Measurements from ENCODE around the gene FAAH. TPM values are rescaled to one million over a fixed set of nuclear protein-coding genes. Genes with fewer than 3 reads are reported as not detected.

FAAH gene
- total RNA-seq, 1 experiment from 2014 or later, result 12.6 TPM

GRCh38 chr1:46458190-46458589, 64.1 kb downstream of the FAAH start:
- peaks cover 44% of the 10 kb centered on the region for H3K27me3 ChIP-seq (ENCODE audit: control insufficient read depth, insufficient read depth, low read length)
- DNase-seq, result no peak
- H3K36me3 ChIP-seq (replicated peaks; ENCODE audit: control insufficient read depth, insufficient read depth, low read length), result no peaks in the 10 kb centered on the region
- H3K4me3 ChIP-seq (ENCODE audit: insufficient read depth, low read depth, low read length), result no peak overlapping the region

GRCh38 chr1:46458846-46459245, 64.7 kb downstream of the FAAH start:
- Histone ChIP-seq H3K27me3 (ENCODE audit: control insufficient read depth, insufficient read depth, low read length) (peaks cover 38% of the 10 kb centered on the region), H3K36me3 (replicated peaks; ENCODE audit: control insufficient read depth, insufficient read depth, low read length) (no peaks in the 10 kb centered on the region), H3K4me3 (ENCODE audit: insufficient read depth, low read depth, low read length) (no peak overlapping the region)
- DNase-seq, result no peak

GRCh38 chr1:46459315-46459714, 65.2 kb downstream of the FAAH start:
- H3K27me3 ChIP-seq (ENCODE audit: control insufficient read depth, insufficient read depth, low read length), result peaks cover 37% of the 10 kb centered on the region
- no peak for DNase-seq
- H3K36me3 ChIP-seq (replicated peaks; ENCODE audit: control insufficient read depth, insufficient read depth, low read length), result no peaks in the 10 kb centered on the region
- no peak overlapping the region for H3K4me3 ChIP-seq (ENCODE audit: insufficient read depth, low read depth, low read length)

GRCh38 chr1:46461017-46461808, 67.1 kb downstream of the FAAH start:
- no peak for DNase-seq
- H3K4me3 ChIP-seq (ENCODE audit: insufficient read depth, low read depth, low read length), result no peak overlapping the region
- H3K27me3 ChIP-seq (ENCODE audit: control insufficient read depth, insufficient read depth, low read length), result peaks cover 42% of the 10 kb centered on the region
- no peaks in the 10 kb centered on the region for H3K36me3 ChIP-seq (replicated peaks; ENCODE audit: control insufficient read depth, insufficient read depth, low read length)

GRCh38 chr1:46461809-46462448, 67.8 kb downstream of the FAAH start:
- no peak for DNase-seq
- Histone ChIP-seq H3K36me3 (replicated peaks; ENCODE audit: control insufficient read depth, insufficient read depth, low read length) (no peaks in the 10 kb centered on the region), H3K27me3 (ENCODE audit: control insufficient read depth, insufficient read depth, low read length) (peaks cover 45% of the 10 kb centered on the region), H3K4me3 (ENCODE audit: insufficient read depth, low read depth, low read length) (no peak overlapping the region)

Other genes with a start within 250 kb of the FAAH start
- not detected in 2 replicates for gene TSPAN1, start 219.2 kb upstream of the FAAH start, total RNA-seq (2014; rRNA removed; shearing (Covaris generic))
- gene P3R3URF, start 217.8 kb upstream of the FAAH start, total RNA-seq (2014; rRNA removed; shearing (Covaris generic)), result not detected in 2 replicates
- 87.1 and 95.2 TPM in 2 replicates for gene POMGNT1, start 195.9 kb upstream of the FAAH start, total RNA-seq (2014; rRNA removed; shearing (Covaris generic))
- 3.6 and 4.5 TPM in 2 replicates for gene LURAP1, start 191.0 kb upstream of the FAAH start, total RNA-seq (2014; rRNA removed; shearing (Covaris generic))
- gene RAD54L, start 146.6 kb upstream of the FAAH start, total RNA-seq (2014; rRNA removed; shearing (Covaris generic)), result 42.2 and 46.7 TPM in 2 replicates
- gene LRRC41, start 90.7 kb upstream of the FAAH start, total RNA-seq (2014; rRNA removed; shearing (Covaris generic)), result 123 and 133 TPM in 2 replicates
- 909 and 1,018 TPM in 2 replicates for gene UQCRH, start 90.6 kb upstream of the FAAH start, total RNA-seq (2014; rRNA removed; shearing (Covaris generic))
- 10.4 and 11.8 TPM in 2 replicates for gene NSUN4, start 53.5 kb upstream of the FAAH start, total RNA-seq (2014; rRNA removed; shearing (Covaris generic))
- 4.2 and 5.4 TPM in 2 replicates for gene DMBX1, start 95.5 kb downstream of the FAAH start, total RNA-seq (2014; rRNA removed; shearing (Covaris generic))
- not detected in 2 replicates for gene KNCN, start 157.3 kb downstream of the FAAH start, total RNA-seq (2014; rRNA removed; shearing (Covaris generic))
- 31.3 and 34.7 TPM in 2 replicates for gene MKNK1, start 210.0 kb downstream of the FAAH start, total RNA-seq (2014; rRNA removed; shearing (Covaris generic))
- gene MOB3C, start 222.5 kb downstream of the FAAH start, total RNA-seq (2014; rRNA removed; shearing (Covaris generic)), result 1.3 and 3.4 TPM in 2 replicates